ENCODE measurements around the gene DNHD1.

The DNHD1 gene

GRCh38 chr11:6568191-6568918, 71.3 kb downstream of the DNHD1 start:
- no peak for FAIRE-seq
- TF ChIP-seq POLR2A (IDR thresholded peaks at IDR 0.05; ENCODE audit: low read depth, low read length), result no peak
- peak; percentile 62 for DNase-seq (ENCODE audit: insufficient read length, low spot score)

DNA sequence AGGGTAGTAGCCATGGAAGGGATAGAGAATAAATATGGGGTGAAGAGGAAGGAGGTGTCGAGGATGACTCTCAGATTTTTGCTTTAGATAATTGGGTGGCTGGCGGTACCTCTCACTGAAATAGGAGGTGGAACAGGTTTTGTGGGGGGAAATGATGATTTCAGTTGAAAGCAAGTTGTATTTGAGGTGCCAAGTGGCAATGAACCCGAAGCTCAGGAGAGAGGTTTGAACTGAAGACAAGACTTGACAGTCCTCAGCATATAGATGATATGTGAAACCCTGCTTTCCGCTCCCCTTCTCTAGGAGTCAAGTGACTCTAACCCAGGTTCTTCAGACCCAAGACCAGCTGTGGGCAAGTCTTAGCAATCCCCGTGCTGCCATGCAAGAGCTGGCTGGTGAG, 72.6 kb downstream of the DNHD1 start:
- no peak for FAIRE-seq
- TF ChIP-seq POLR2A (IDR thresholded peaks at IDR 0.05; ENCODE audit: low read depth, low read length), result no peak
- DNase-seq (ENCODE audit: insufficient read length, low spot score), result no peak

GRCh38 chr11:6570691-6571427, 73.8 kb downstream of the DNHD1 start:
- FAIRE-seq, result no peak

DNA sequence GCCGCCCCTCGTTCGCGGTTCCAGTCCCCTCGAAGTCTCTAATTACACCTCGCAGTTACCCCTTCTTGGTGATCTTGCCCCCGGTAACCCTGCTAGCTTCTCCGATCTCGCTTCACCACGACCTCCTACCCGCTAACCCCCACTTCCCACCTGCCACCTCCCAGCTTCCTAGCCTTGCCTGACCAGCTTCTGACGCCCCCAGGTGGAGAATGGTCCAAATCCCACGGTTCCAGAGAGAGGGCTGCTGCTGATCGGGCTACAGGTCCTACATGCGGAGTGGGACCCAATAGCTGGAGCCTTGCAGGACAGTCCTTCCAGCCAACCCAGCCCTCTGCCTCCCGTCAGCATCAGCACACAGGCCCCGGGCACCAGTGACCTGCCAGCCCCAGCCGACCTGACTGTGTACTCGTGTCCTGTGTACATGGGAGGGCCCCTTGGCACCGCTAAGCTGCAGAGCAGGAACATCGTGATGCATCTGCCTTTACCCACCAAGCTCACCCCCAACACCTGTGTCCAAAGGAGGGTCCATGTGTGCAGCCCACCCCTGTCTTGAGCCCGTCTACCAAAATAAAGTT, 74.4 kb downstream of the DNHD1 start:
- no peak for DNase-seq (ENCODE audit: insufficient read length, low spot score)
- FAIRE-seq, result no peak
- TF ChIP-seq POLR2A (IDR thresholded peaks at IDR 0.05; ENCODE audit: low read depth, low read length), result no peak

More at GRCh38 chr11:6570691-6571427, 73.8 kb downstream of the DNHD1 start:
- TF ChIP-seq POLR2A (IDR thresholded peaks at IDR 0.05; ENCODE audit: low read depth, low read length), result no peak
- no peak for DNase-seq (ENCODE audit: insufficient read length, low spot score)

- FAIRE-seq (no peak), DNase-seq (ENCODE audit: insufficient read length, low spot score) (peak; percentile 54)
- TF ChIP-seq POLR2A (IDR thresholded peaks at IDR 0.05; ENCODE audit: low read depth, low read length), result no peak
Observed at GRCh38 chr11:6572215-6572614, 75.1 kb downstream of the DNHD1 start.

GRCh38 chr11:6574816-6575715, 78.0 kb downstream of the DNHD1 start:
- no peak for FAIRE-seq
- DNase-seq (ENCODE audit: insufficient read length, low spot score), result no peak
- no peak for TF ChIP-seq POLR2A (IDR thresholded peaks at IDR 0.05; ENCODE audit: low read depth, low read length)

- DNase-seq (ENCODE audit: insufficient read length, low spot score) (no peak), FAIRE-seq (no peak)
- TF ChIP-seq POLR2A (IDR thresholded peaks at IDR 0.05; ENCODE audit: low read depth, low read length), result no peak
Observed at GRCh38 chr11:6576471-6577373, 79.6 kb downstream of the DNHD1 start.

DNA sequence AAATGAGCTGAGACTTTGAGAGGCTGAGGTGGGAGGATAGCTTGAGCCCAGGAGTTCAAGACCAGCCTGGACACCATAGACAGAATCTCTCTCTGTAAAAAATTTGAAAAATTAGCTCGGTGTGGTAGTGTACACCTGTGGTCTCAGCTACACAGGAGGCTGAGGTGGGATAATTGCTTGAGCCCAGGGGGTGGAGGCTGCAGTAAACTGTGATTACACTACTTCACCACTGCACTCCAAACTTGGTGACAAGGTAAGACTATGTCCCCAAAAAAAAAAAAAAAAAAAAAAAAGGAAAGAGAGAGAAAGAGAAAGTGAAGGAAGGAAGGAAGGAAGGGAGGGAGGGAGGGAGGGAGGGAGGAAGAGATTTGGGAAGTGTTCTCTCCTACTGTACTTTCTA, 81.1 kb downstream of the DNHD1 start:
- no peak for DNase-seq (ENCODE audit: insufficient read length, low spot score)
- TF ChIP-seq POLR2A (IDR thresholded peaks at IDR 0.05; ENCODE audit: low read depth, low read length), result no peak
- no peak for FAIRE-seq

- DNase-seq (ENCODE audit: insufficient read length, low spot score) (no peak), FAIRE-seq (no peak)
- no peak for TF ChIP-seq POLR2A (IDR thresholded peaks at IDR 0.05; ENCODE audit: low read depth, low read length)
Observed at GRCh38 chr11:6579681-6580080, 82.6 kb downstream of the DNHD1 start.

DNA sequence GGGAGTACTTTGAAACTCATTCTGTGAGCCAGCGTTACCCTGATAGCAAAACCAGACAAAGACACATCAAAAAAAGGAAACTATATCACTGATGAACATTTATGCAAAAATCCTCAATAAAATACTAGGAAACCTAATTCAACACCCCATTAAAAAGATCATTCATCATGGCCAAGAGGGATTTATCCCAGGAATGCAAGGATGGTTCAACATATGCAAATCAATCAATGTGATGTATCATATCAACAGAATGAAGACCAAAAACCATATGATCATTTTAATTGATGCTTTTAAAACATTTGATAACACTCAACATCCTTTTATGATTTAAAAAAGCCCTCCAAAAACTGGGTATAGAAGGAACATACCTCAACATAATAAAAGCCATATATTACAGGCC, 86.5 kb downstream of the DNHD1 start:
- DNase-seq (ENCODE audit: insufficient read length, low spot score) (no peak), FAIRE-seq (no peak)
- TF ChIP-seq POLR2A (IDR thresholded peaks at IDR 0.05; ENCODE audit: low read depth, low read length), result no peak

GRCh38 chr11:6584528-6584927, 87.4 kb downstream of the DNHD1 start:
- no peak for TF ChIP-seq POLR2A (IDR thresholded peaks at IDR 0.05; ENCODE audit: low read depth, low read length)
- FAIRE-seq (no peak), DNase-seq (ENCODE audit: insufficient read length, low spot score) (no peak)

DNA sequence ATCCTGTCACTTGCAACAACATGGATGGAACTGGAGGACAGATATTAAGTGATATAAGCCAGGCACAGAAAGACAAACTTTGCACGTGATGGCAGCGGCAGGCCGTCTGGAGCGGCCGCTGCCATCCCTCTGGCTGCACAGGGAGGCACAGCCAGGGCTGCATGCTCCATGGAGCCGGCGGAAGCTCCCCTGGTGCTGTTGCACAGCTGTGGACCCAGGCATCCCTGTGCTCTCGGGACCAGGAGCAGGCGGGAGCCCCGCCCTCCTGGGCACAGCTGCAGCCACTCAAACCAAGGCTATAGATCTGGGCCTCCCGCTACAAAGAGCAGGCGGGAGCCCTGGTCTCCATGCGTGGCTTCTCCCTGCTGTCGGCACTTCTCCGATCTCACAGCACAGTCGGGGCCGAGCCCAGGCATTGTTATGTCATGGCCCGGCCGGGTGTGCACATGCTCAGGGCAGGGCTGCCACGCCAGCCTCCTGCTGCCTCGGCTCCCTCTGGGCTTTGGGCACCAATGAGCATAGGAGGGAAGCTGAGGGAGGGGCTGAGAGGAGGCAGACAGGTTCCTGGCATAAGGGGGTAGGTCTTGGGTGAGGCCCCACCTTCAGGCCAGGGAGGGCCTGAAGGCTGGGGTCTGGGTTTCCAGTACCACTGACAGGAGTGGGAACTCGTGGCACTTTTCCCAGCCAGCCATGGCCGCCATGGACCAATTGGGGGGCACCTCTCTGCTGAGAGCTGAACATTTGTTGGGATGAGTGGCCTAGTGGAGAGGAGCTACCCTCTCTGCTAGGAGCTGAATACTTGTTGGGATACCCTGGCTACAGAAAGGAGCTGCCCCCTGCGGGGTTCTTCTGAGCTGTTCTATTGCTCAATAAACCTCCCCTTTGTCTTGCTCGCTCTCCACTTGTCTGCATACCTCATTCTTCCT, 89.6 kb downstream of the DNHD1 start:
- FAIRE-seq, result no peak
- TF ChIP-seq POLR2A (IDR thresholded peaks at IDR 0.05; ENCODE audit: low read depth, low read length), result no peak
- DNase-seq (ENCODE audit: insufficient read length, low spot score), result no peak
